GDM1 (cell line): ENCODE results near the gene ARHGEF2.
"Not testable (repeated sequence)": the region's sequence is repeated elsewhere in the genome, so short reads cannot be mapped to it uniquely, and the experiment has no call there.

ENCODE experiments used
- DNase-seq: peaks from one replicate; lab custom pipeline; 2025; lab: John Stamatoyannopoulos, UW

Gene ARHGEF2

DNA sequence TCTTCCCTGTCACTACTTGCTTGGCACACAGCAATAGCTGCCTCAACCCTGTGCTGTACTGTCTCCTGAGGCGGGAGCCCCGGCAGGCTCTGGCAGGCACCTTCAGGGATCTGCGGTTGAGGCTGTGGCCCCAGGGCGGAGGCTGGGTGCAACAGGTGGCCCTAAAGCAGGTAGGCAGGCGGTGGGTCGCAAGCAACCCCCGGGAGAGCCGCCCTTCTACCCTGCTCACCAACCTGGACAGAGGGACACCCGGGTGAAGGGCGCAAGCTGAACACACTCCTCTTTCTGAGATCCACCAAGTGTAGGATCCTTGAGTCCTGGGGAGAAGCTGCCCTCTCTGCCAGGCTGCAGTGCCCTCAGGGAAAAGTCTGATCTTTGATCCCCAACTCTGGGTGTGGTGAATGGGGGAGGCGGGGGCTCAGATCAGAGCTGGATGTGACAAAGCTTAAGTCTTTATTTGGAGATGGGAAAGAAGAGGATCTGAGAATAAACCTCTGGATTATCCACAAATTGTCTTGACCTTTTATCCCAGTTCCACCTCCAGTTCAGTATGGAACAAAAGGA is 35.7 kb downstream of the ARHGEF2 start:
- DNase-seq, result no peak

- DNase-seq, result no peak
Observed at GRCh38 chr1:155941845-155942531, 36.4 kb downstream of the ARHGEF2 start.

DNA sequence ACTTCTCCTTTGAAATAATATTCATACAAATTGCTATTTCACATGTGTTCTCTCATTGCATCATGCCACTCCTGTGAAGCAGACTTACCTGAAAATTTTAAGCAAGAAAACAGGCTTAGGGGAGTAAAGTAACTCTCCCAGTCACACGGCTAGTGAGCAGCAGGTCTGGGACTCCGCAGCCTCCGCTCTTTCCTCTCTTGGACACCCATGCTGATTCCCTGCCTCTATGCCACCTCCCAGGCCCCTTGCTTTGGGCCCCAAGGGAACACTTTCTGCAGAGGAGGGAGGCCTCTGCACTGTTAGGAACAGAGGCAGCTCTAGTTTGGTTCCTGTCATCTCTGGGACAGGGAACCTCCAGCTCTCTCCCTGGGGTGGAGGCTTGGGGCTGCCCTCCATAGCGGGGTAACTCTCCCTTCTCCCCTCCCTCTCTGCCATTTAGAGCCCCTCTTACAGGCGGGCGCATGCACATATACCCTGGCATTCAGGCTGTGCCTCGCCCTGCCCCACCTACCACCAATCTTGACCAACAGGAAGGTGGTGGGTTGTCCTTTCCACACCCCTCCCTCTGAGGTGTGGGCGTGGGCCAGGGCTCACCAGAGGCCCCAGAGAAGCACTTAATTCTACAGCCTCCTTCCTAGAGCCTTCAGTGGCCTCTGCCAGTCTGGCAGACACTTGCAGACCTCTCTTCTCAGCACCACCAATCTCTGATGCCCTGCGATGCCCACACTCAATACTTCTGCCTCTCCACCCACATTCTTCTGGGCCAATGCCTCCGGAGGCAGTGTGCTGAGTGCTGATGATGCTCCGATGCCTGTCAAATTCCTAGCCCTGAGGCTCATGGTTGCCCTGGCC is 37.1 kb downstream of the ARHGEF2 start, which contains the start of gene RXFP4:
RXFP4 (plus strand) TSS at position 646 of the 852 bp plus-strand sequence; CDS start at position 718, 72 bp downstream.
- DNase-seq, result no peak

GRCh38 chr1:155940482-155940992 is 37.8 kb downstream of the ARHGEF2 start:
- DNase-seq, result peak; percentile 32

- DNase-seq, result peak; percentile 55
Observed at GRCh38 chr1:155938220-155938627, 40.1 kb downstream of the ARHGEF2 start.

DNA sequence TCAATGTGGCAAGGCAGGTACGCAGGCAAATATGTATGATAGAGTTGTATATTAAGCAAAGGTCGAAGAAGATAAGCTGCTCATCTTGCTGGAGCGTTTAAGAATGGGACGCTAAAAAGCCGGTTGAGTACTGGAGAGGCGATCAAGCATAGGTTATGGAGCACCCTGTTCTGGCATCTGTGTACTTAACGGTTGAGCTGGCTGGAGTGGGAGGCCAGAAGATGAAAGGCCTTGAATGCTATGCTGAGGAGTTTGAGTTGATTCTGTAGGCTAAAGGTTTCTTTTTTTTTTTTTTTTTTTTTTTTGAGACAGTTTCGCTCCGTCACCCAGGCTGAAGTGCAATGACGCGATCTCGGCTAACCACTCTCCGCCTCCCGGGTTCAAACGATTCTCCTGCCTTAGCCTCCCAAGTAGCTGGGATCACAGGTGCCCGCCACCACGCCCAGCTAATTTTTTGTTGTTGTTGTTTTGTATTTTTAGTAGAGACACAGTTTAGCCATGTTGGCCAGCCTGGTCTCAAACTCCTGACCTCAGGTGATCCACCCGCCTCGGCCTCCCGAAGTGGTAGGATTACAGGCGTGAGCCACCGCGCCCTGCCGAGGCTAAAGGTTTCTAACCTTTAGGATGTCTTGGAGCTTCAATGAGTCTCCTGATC is 43.3 kb downstream of the ARHGEF2 start:
- DNase-seq, result no peak

DNA sequence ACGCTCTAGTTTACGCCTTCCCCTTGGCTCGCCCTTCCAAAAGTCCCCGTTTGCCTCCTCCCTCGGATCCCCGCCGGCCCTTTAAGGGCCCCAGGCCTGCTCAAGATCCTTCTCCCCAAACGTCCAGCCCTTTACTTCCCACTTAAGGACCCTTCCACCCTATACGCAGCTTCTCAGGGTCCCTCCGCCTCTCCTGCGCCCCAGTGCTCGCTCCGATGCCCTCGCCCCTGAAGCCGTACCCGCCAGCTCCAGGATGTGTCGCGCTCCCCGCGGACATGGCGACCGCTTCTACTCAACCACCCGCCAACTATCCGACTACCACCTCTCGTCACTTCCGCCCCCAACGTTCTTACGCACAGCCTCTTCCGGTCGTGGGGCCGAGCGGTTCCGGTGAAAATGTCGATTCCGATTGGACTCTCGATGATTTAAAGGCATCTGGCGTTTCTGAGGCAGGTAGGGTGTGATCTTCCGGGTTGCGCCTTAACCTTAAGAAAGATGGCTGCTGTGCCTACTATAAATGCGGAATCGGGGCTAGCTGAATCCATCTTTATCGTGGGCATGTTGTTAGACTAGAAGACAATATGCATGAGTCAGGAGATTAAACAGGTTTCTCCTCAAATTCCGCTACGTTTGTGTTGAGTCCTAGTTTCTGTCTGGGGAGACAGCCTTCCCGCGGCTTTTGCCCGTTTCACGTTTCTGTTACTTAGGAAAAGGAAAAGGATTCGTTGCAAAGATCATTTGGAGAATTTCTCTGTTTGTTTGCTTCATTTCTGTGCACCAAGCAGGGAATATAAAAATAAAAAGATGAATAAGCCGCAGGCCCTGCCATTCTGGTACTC is 44.0 kb downstream of the ARHGEF2 start, which contains the start of gene KHDC4:
KHDC4 (minus strand) TSS at position 317 of the 839 bp plus-strand sequence; CDS start at position 277, 40 bp downstream.
- DNase-seq, result peak; percentile 98

DNA sequence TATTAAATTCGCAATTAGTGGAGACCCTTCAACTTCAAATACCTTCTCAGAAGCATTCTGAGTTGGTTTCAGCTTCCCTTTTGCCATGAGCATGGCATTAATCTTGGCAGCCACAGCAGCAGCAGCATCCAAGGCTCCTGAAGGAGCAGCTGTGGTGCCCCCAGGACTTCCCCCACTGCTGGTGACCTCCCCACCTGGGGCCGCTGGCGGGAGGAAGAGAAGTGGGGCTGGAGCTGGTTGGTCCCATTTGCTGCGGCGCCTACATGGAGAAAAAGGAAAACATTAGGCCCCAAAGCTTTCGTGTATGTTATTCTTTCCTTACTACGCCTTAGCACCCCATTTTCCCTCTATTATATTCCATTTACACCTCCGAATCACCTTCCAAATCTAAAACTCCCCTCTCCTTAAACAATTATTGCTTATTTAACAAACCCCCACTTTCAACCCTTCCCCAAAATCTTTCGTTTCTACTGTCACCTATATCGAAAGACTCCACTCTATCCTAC is 44.7 kb downstream of the ARHGEF2 start:
- DNase-seq, result no peak

- DNase-seq, result no peak
Observed at GRCh38 chr1:155932487-155932886, 45.9 kb downstream of the ARHGEF2 start.

- DNase-seq, result no peak
Observed at GRCh38 chr1:155932081-155932480, 46.3 kb downstream of the ARHGEF2 start.

- DNase-seq, result no peak
Observed at GRCh38 chr1:155931332-155932038, 46.9 kb downstream of the ARHGEF2 start.

GRCh38 chr1:155930725-155931124 is 47.6 kb downstream of the ARHGEF2 start:
- not testable (repeated sequence) for DNase-seq

GRCh38 chr1:155929057-155929456 is 49.3 kb downstream of the ARHGEF2 start:
- DNase-seq, result no peak

GRCh38 chr1:155925506-155925905 is 52.8 kb downstream of the ARHGEF2 start:
- no peak for DNase-seq

GRCh38 chr1:155920717-155921116 is 57.6 kb downstream of the ARHGEF2 start:
- no peak for DNase-seq

DNA sequence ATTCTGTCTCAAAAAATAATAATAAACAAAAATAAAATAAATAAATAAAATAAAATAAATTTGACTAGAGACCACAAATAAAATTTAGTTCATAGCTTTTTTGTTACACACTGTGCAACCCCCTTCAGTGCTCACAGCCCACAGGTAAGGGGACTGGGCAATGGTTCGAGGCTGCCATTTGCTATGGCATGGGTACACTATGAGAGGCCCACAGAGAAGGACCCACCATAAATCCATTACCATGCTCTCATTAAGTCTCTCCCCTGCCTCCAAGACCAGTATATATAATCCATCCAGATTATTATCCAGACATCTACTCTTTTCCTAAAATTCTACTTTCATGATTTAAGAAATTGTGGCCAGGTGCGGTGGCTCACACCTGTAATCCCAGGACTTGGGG is 58.5 kb downstream of the ARHGEF2 start:
- no peak for DNase-seq

GRCh38 chr1:155918660-155919059 is 59.7 kb downstream of the ARHGEF2 start:
- DNase-seq, result no peak

DNA sequence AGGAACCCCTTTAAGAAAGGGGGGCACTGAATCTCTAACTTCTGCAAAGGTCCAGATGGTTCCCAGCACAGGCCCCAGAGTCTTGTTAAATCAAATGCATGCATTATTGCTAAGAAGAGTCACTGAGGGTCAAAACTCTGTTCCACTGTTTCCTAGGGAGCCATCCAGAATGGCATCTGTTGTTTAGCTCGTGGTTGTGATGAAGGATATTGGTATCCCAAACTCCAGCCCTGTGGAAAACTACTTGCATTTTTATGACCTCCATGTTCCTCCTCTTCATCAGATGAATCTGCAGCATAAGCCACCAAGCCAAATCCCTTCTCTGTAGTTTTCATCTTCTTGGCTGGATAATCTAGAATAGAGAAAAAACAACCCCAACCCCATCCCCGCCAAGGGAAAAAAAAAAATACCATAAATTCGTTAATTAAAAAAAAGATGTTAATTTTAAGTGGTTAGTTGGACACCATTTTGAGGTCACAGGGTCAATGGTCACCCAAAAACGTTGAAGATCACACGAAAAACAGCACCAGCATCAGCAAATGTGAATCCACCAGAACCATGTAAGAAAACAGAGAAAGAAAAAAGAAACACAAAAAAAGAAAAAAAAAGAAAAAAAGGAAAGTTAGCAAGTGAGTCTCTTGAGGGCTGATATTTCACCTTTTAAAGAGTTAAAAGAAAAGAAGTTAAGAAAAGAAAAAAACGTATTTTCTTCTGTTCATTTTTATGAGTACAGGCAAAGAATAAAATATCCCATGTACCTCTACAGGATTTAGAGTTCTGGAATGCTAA is 64.2 kb downstream of the ARHGEF2 start:
- no peak for DNase-seq

GRCh38 chr1:155912056-155912536 is 66.3 kb downstream of the ARHGEF2 start:
- DNase-seq, result no peak
